ENCODE data around the gene ASTN1.

The ASTN1 gene

GRCh38 chr1:177163844-177164379 is 600 bp downstream of the ASTN1 start (continued):
- TF ChIP-seq ZNF791 (tag by site-specific recombination; IDR thresholded peaks at IDR 0.05) (no peak), ZFP37 (tag by site-specific recombination; IDR thresholded peaks at IDR 0.05) (no peak), ZNF621 (tag by site-specific recombination; IDR thresholded peaks at IDR 0.05) (no peak), ZNF211 (tag by site-specific recombination; IDR thresholded peaks at IDR 0.05; ENCODE audit: low read depth) (no peak), KLF9 (tag by site-specific recombination; IDR thresholded peaks at IDR 0.05; ENCODE audit: low read depth) (peak; percentile 76)

DNA sequence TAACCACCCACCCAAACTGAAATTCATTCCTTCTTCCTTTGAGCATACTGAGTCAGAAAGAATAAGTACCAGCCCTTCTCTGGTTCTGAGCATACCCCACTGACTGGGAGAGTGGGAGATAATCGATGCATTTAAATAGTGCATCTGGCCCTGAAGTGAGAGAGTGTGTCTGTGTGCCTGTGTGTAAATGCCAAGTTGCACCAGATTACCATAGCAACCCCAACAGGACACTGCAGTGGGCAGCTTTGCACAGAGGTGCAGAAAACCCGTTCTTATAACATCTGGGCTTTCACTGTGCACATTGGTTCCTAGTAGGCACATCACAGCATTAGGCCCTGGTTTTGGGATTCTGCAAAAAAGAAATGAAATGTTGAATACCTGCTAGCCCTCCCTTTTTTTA is 2.3 kb downstream of the ASTN1 start:
- ChIA-PET CTCF (interaction anchor here (0.9 to 1.1 kb wide), 2 partner anchors 10 to 213 kb away, joined by 3 to 4 read pairs; no protein-coding TSS in a partner anchor), POLR2A (no interaction called here)
- H3K9me3 ChIP-seq (ENCODE audit: control insufficient read depth, insufficient read depth, low read depth, low read length) = no peaks in the 10 kb centered on the region

DNA sequence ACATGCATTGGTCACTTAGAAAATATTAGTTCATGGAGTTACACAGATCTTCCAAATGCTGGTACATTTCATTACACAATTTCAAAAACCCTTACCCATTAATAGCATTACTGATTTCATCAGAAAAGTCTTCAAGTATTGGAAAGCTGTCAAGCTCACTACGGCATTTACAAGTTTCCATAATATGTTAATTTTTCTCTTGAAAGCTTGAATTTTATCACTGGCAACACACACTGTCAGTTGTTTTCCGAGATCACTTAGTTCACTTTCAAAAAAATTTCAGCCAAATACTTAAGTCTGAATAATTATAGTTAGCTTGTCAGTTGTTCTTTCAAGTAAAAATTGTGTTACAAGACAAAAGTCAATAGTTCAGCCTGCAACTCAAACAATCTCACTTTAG is 18.0 kb downstream of the ASTN1 start:
- Histone ChIP-seq H3K4me3 (ENCODE audit: low read depth, low read length) (no peak overlapping the region), H3K36me3 (ENCODE audit: control insufficient read depth in 2 of 2, insufficient read depth in 1 of 2, low read length in 2 of 2) (no peaks in the 10 kb centered on the region), H3K27ac (ENCODE audit: extremely low read depth, low read depth, low read length) (no peak overlapping the region), H3K9me3 (ENCODE audit: control insufficient read depth, insufficient read depth, low read depth, low read length) (no peaks in the 10 kb centered on the region), H3K4me1 (ENCODE audit: control insufficient read depth, insufficient read depth, low read length) (peaks cover 3% of the 10 kb centered on the region)
- ChIA-PET POLR2A (no interaction called here), CTCF (interaction anchor here (0.6 to 2.4 kb wide), 2 partner anchors 35 to 252 kb away, joined by 3 to 6 read pairs; no protein-coding TSS in a partner anchor)
- TF ChIP-seq ZNF19 (tag by site-specific recombination; IDR thresholded peaks at IDR 0.05; ENCODE audit: low read depth) = no peak
- no peak for TF ChIP-seq ZNF518A (tag by site-specific recombination; conservative IDR thresholded peaks at IDR 0.05; ENCODE audit: low read depth)
- TF ChIP-seq ZNF76 (tag by site-specific recombination; IDR thresholded peaks at IDR 0.05; ENCODE audit: borderline replicate concordance, low read depth) = no peak
- no peak for TF ChIP-seq ZSCAN16 (tag by site-specific recombination; IDR thresholded peaks at IDR 0.05)
- TF ChIP-seq ZNF623 (tag by site-specific recombination; IDR thresholded peaks at IDR 0.05) = no peak
- no peak for TF ChIP-seq ZSCAN30 (tag by site-specific recombination; IDR thresholded peaks at IDR 0.05)
- no peak for TF ChIP-seq ZNF830 (tag by site-specific recombination; IDR thresholded peaks at IDR 0.05; ENCODE audit: low read depth)
- TF ChIP-seq KLF9 (tag by site-specific recombination; IDR thresholded peaks at IDR 0.05; ENCODE audit: low read depth) = no peak

More for the DNA sequence above, 2.3 kb downstream of the ASTN1 start:
- TF ChIP-seq ZNF514 (tag by site-specific recombination; IDR thresholded peaks at IDR 0.05) (no peak), ZEB2 (tag by site-specific recombination; IDR thresholded peaks at IDR 0.05) (no peak), OSR2 (tag by site-specific recombination; IDR thresholded peaks at IDR 0.05) (no peak), ZNF777 (tag by site-specific recombination; IDR thresholded peaks at IDR 0.05; ENCODE audit: borderline replicate concordance) (no peak), ZNF791 (tag by site-specific recombination; IDR thresholded peaks at IDR 0.05) (no peak), GLIS2 (tag by site-specific recombination; IDR thresholded peaks at IDR 0.05) (no peak), ZNF600 (tag by site-specific recombination; IDR thresholded peaks at IDR 0.05) (no peak), PBX3 (CRISPR knock-in tag; IDR thresholded peaks at IDR 0.05) (no peak), ZNF416 (tag by site-specific recombination; IDR thresholded peaks at IDR 0.05) (no peak), ZNF529 (tag by site-specific recombination; IDR thresholded peaks at IDR 0.05; ENCODE audit: insufficient replicate concordance) (no peak)
- TF ChIP-seq, protein P1, sequence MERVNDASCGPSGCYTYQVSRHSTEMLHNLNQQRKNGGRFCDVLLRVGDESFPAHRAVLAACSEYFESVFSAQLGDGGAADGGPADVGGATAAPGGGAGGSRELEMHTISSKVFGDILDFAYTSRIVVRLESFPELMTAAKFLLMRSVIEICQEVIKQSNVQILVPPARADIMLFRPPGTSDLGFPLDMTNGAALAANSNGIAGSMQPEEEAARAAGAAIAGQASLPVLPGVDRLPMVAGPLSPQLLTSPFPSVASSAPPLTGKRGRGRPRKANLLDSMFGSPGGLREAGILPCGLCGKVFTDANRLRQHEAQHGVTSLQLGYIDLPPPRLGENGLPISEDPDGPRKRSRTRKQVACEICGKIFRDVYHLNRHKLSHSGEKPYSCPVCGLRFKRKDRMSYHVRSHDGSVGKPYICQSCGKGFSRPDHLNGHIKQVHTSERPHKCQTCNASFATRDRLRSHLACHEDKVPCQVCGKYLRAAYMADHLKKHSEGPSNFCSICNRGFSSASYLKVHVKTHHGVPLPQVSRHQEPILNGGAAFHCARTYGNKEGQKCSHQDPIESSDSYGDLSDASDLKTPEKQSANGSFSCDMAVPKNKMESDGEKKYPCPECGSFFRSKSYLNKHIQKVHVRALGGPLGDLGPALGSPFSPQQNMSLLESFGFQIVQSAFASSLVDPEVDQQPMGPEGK (tag by site-specific recombination; IDR thresholded peaks at IDR 0.05) = no peak
- TF ChIP-seq, protein P2, sequence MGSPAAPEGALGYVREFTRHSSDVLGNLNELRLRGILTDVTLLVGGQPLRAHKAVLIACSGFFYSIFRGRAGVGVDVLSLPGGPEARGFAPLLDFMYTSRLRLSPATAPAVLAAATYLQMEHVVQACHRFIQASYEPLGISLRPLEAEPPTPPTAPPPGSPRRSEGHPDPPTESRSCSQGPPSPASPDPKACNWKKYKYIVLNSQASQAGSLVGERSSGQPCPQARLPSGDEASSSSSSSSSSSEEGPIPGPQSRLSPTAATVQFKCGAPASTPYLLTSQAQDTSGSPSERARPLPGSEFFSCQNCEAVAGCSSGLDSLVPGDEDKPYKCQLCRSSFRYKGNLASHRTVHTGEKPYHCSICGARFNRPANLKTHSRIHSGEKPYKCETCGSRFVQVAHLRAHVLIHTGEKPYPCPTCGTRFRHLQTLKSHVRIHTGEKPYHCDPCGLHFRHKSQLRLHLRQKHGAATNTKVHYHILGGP (tag by site-specific recombination; IDR thresholded peaks at IDR 0.05) = no peak
- Histone ChIP-seq H3K4me1 (ENCODE audit: control insufficient read depth, insufficient read depth, low read length) (no peaks in the 10 kb centered on the region), H3K27ac (ENCODE audit: extremely low read depth, low read depth, low read length) (no peak overlapping the region), H3K36me3 (ENCODE audit: control insufficient read depth in 2 of 2, insufficient read depth in 1 of 2, low read length in 2 of 2) (no peaks in the 10 kb centered on the region), H3K4me3 (ENCODE audit: low read depth, low read length) (no peak overlapping the region)
